Eye (tissue), 1 donor: ENCODE data around the gene KITLG.
A peak's percentile ranks its signal among the peaks of the same experiment; 100 is the strongest.
"Not testable (repeated sequence)": the region's sequence is repeated elsewhere in the genome, so short reads cannot be mapped to it uniquely, and the experiment has no call there.

ENCODE experiments used
- DNase-seq: peaks from one replicate; pipeline ENCODE4 v3.0.0-alpha.2; 2015

The KITLG gene

GRCh38 chr12:88575361-88575970, 4.8 kb downstream of the KITLG start:
- DNase-seq, result peak; percentile 25

GRCh38 chr12:88574278-88574677, 6.0 kb downstream of the KITLG start:
- no peak for DNase-seq

GRCh38 chr12:88573583-88573982, 6.7 kb downstream of the KITLG start:
- DNase-seq, result no peak

- DNase-seq, result no peak
Observed at GRCh38 chr12:88572781-88573549, 7.3 kb downstream of the KITLG start.

GRCh38 chr12:88571543-88571942, 8.7 kb downstream of the KITLG start:
- no peak for DNase-seq

- DNase-seq, result no peak
Observed at GRCh38 chr12:88570103-88570502, 10.2 kb downstream of the KITLG start.

GRCh38 chr12:88566430-88566829, 13.8 kb downstream of the KITLG start:
- no peak for DNase-seq

- DNase-seq, result no peak
Observed at GRCh38 chr12:88562846-88563582, 17.3 kb downstream of the KITLG start.

GRCh38 chr12:88562151-88562550, 18.1 kb downstream of the KITLG start:
- DNase-seq, result no peak

- no peak for DNase-seq
Observed at GRCh38 chr12:88559772-88560171, 20.5 kb downstream of the KITLG start.

GRCh38 chr12:88559199-88559598, 21.1 kb downstream of the KITLG start:
- DNase-seq, result no peak

GRCh38 chr12:88558340-88558867, 21.9 kb downstream of the KITLG start:
- peak; percentile 59 for DNase-seq

GRCh38 chr12:88556213-88556774, 24.0 kb downstream of the KITLG start:
- no peak for DNase-seq

- DNase-seq, result peak; percentile 42
Observed at GRCh38 chr12:88553941-88554658, 26.2 kb downstream of the KITLG start.

GRCh38 chr12:88552610-88553079, 27.6 kb downstream of the KITLG start:
- no peak for DNase-seq

- no peak for DNase-seq
Observed at GRCh38 chr12:88549929-88550328, 30.3 kb downstream of the KITLG start.

- not testable (repeated sequence) for DNase-seq
Observed at GRCh38 chr12:88547949-88548348, 32.3 kb downstream of the KITLG start.

GRCh38 chr12:88546853-88547252, 33.4 kb downstream of the KITLG start:
- no peak for DNase-seq

- DNase-seq, result no peak
Observed at GRCh38 chr12:88546226-88546625, 34.0 kb downstream of the KITLG start.

GRCh38 chr12:88544991-88545980, 35.0 kb downstream of the KITLG start:
- no peak for DNase-seq

- DNase-seq, result no peak
Observed at GRCh38 chr12:88539893-88540292, 40.4 kb downstream of the KITLG start.
